Gastrocnemius medialis (tissue), 4 donors: ENCODE measurements around the gene FRAS1. TPM values are rescaled to one million over a fixed set of nuclear protein-coding genes. Genes with fewer than 3 reads are reported as not detected.

Experiments
- ATAC-seq, 2 donors: fragments of 150-250 bp; one replicate each; pipeline ENCODE4 v1.9.1; 2016
- DNase-seq, 2 donors: peaks; one replicate each; pipeline ENCODE4 v3.0.0-alpha.2; 2019
- H3K27ac ChIP-seq, 4 donors: fragments of 200-600 bp; sonication (generic); 1 replicate in 1 of 4; 2 replicates in 3 of 4; pipeline ENCODE4 v1.5.1; 2016 to 2018; ENCODE audit warnings: mild to moderate bottlenecking in 2 of 4, moderate library complexity in 1 of 4
- H3K27me3 ChIP-seq, 3 donors: fragments of 200-600 bp; sonication (generic) in 2 of 3; 1 replicate in 1 of 3; 2 replicates in 2 of 3; pipeline versions ENCODE4 v1.5.1 to v1.6.0; 2016 to 2019; ENCODE audit warnings: mild to moderate bottlenecking in 1 of 3, moderate library complexity in 1 of 3
- H3K36me3 ChIP-seq, 2 donors: fragments of 200-600 bp; sonication (generic) in 1 of 2; one replicate each; pipeline ENCODE4 v1.5.1; 2017 to 2018
- H3K4me1 ChIP-seq, 2 donors: fragments of 200-600 bp; sonication (generic) in 1 of 2; one replicate each; pipeline ENCODE4 v1.5.1; 2016 to 2017; ENCODE audit warnings: mild to moderate bottlenecking in 2 of 2
- H3K4me3 ChIP-seq, 4 donors: fragments of 200-600 bp; sonication (generic) in 3 of 4; 1 replicate in 1 of 4; 2 replicates in 3 of 4; pipeline ENCODE4 v1.5.1; 2016 to 2019; ENCODE audit warnings: mild to moderate bottlenecking in 2 of 4
- H3K9me3 ChIP-seq, 3 donors: fragments of 200-600 bp; sonication (generic) in 2 of 3; 1 replicate in 1 of 3; 2 replicates in 2 of 3; pipeline ENCODE4 v1.5.1; 2016 to 2019
- POLR2A ChIP-seq, 2 donors: fragments of 450-650 bp; IDR thresholded peaks; one replicate each; pipeline ENCODE4 v1.6.1; 2017; ENCODE audit warnings: antibody characterized with exemption in 2 of 2, mild to moderate bottlenecking in 2 of 2, moderate library complexity in 2 of 2
- in situ Hi-C, 4 donors: fragments of 200-750 bp; cut with MboI; loops; one replicate each; pipeline versions ENCODE4 v1.15.0 to v1.8.0; 2017; ENCODE audit warnings: low sequenced_read_pairs in 4 of 4
- intact Hi-C: fragments of 100-400 bp; cut with DNase I; formaldehyde crosslinking; loops from one replicate; pipeline ENCODE4 v1.15.1; 2023; ENCODE audit warnings: low total_unique reads
- total RNA-seq, 4 donors: library from RNA; depleted of rRNA; stranded (reverse); fragments of >200 nt; gene quantifications; one replicate each; pipeline versions ENCODE4 v1.1.0 to v1.2.3, GENCODE V29; 2016
- TF ChIP-seq, protein P1 (sequence below), 5 experiments: fragments of 450-650 bp in 3 of 5; fragments of 200-600 bp in 2 of 5; sonication (generic) in 2 of 5; IDR thresholded peaks in 4 of 5; conservative IDR thresholded peaks in 1 of 5; 1 replicate in 4 of 5; 2 replicates in 1 of 5; pipeline ENCODE4 v1.5.1; 2016 to 2019; ENCODE audit warnings: antibody characterized with exemption in 5 of 5, mild to moderate bottlenecking in 3 of 5, moderate library complexity in 3 of 5

The FRAS1 gene
- total RNA-seq, 4 donors from 2014 or later, result 0.39 to 0.64 (median 0.46) TPM

- no peak for TF ChIP-seq POLR2A (IDR thresholded peaks at IDR 0.05)
- TF ChIP-seq, protein P1, sequence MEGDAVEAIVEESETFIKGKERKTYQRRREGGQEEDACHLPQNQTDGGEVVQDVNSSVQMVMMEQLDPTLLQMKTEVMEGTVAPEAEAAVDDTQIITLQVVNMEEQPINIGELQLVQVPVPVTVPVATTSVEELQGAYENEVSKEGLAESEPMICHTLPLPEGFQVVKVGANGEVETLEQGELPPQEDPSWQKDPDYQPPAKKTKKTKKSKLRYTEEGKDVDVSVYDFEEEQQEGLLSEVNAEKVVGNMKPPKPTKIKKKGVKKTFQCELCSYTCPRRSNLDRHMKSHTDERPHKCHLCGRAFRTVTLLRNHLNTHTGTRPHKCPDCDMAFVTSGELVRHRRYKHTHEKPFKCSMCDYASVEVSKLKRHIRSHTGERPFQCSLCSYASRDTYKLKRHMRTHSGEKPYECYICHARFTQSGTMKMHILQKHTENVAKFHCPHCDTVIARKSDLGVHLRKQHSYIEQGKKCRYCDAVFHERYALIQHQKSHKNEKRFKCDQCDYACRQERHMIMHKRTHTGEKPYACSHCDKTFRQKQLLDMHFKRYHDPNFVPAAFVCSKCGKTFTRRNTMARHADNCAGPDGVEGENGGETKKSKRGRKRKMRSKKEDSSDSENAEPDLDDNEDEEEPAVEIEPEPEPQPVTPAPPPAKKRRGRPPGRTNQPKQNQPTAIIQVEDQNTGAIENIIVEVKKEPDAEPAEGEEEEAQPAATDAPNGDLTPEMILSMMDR (IDR thresholded peaks at IDR 0.05 in 4 of 5, conservative IDR thresholded peaks at IDR 0.05 in 1 of 5), result no peak
- Histone ChIP-seq H3K4me1 (no peaks in the 10 kb centered on the region), H3K27ac (peak overlapping the region; percentile 12 to 43 (median 28)), H3K4me3 (no peak overlapping the region), H3K27me3 (no peaks in the 10 kb centered on the region), H3K9me3 (no peaks in the 10 kb centered on the region), H3K36me3 (no peaks in the 10 kb centered on the region)
- ATAC-seq (no peak), DNase-seq (no peak)
- in situ Hi-C loops (no loop called here), intact Hi-C loops (no loop called here)
These were observed 500.7 kb downstream of the FRAS1 start for GRCh38 chr4:78557841-78558240.

DNA sequence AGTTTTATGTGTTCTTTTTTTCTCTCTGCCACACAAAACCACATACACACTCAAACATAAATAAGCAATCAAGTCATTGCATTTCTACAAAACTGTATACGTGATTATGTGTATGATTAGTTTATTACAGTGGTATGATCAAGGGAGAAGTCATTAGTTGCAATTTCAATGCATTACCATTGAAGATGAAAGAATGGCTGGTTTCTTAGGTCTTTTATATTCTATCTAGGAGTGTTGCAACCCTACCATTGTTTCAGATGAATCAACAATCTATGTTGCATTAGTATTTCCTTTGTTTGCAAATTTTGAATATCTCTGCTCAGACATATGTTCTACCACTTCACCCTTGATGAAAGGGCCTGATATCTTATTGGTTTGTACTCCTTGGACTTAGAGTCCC, 501.3 kb downstream of the FRAS1 start:
- no peak for ATAC-seq

DNA sequence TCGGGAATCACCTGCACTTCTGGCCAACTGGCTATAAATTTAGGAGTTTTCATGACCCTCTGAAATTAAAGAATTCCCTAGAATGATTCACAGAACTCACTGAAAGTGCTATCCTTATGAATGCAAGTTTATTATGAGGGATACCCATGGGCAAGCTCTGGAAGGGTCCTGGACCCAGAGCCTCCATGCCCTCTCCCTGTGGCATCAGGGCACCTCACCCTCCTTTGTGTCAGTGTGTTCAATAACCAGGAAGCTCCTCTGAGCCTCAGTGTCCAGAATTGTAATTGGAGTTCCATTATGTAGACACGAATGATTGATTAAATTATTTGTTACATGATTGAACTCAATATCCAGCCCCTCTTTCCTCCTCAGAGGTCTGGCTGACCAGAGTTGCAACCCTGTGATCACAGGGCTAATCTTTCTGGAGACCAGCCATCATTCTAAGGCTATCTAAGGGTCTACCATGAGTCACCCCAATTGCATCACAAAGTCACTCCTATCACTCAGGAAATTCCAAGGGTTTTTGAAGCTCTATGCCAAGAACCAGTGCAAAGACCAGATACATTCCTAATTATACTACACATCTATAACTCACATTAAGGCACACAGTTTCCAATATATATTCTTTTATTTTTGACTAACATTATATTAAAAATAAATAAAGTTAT, 503.3 kb downstream of the FRAS1 start:
- Histone ChIP-seq H3K27me3 (no peaks in the 10 kb centered on the region), H3K36me3 (no peaks in the 10 kb centered on the region), H3K27ac (peak overlapping the region; percentile 6 to 60 (median 41)), H3K4me3 (no peak overlapping the region), H3K4me1 (no peaks in the 10 kb centered on the region), H3K9me3 (no peaks in the 10 kb centered on the region)
- TF ChIP-seq, protein P1 (IDR thresholded peaks at IDR 0.05 in 4 of 5, conservative IDR thresholded peaks at IDR 0.05 in 1 of 5), result no peak
- TF ChIP-seq POLR2A (IDR thresholded peaks at IDR 0.05), result no peak
- ATAC-seq, result peak; percentile 73 to 77
- intact Hi-C loops, result no loop called here
- DNase-seq, result no peak
- in situ Hi-C loops, result no loop called here

More for the DNA sequence above, 501.3 kb downstream of the FRAS1 start:
- TF ChIP-seq, protein P1 (IDR thresholded peaks at IDR 0.05 in 4 of 5, conservative IDR thresholded peaks at IDR 0.05 in 1 of 5), result no peak
- no peak for TF ChIP-seq POLR2A (IDR thresholded peaks at IDR 0.05)
- DNase-seq, result no peak
- no peak overlapping the region for H3K4me3 ChIP-seq
- no peaks in the 10 kb centered on the region for H3K27me3 ChIP-seq
- in situ Hi-C loops, result no loop called here
- intact Hi-C loops, result no loop called here
- H3K4me1 ChIP-seq, result no peaks in the 10 kb centered on the region
- peak overlapping the region in 3 of 4 donors; percentile 27 to 54 (median 43) for H3K27ac ChIP-seq
- H3K9me3 ChIP-seq, result no peaks in the 10 kb centered on the region
- no peaks in the 10 kb centered on the region for H3K36me3 ChIP-seq

GRCh38 chr4:78561677-78562076, 504.6 kb downstream of the FRAS1 start:
- intact Hi-C loops (no loop called here), in situ Hi-C loops (no loop called here)
- Histone ChIP-seq H3K4me3 (no peak overlapping the region), H3K9me3 (no peaks in the 10 kb centered on the region), H3K36me3 (no peaks in the 10 kb centered on the region), H3K4me1 (no peaks in the 10 kb centered on the region), H3K27ac (peak overlapping the region; percentile 1 to 60 (median 42)), H3K27me3 (no peaks in the 10 kb centered on the region)
- TF ChIP-seq, protein P1 (IDR thresholded peaks at IDR 0.05 in 4 of 5, conservative IDR thresholded peaks at IDR 0.05 in 1 of 5), result no peak
- TF ChIP-seq POLR2A (IDR thresholded peaks at IDR 0.05), result no peak
- DNase-seq, result no peak
- ATAC-seq, result no peak

- in situ Hi-C loops (no loop called here), intact Hi-C loops (no loop called here)
- DNase-seq, result no peak
- no peak overlapping the region for H3K27ac ChIP-seq
- no peaks in the 10 kb centered on the region for H3K36me3 ChIP-seq
- H3K4me3 ChIP-seq, result no peak overlapping the region
- ATAC-seq, result no peak
- H3K9me3 ChIP-seq, result no peaks in the 10 kb centered on the region
- no peak for TF ChIP-seq POLR2A (IDR thresholded peaks at IDR 0.05)
- TF ChIP-seq, protein P1 (IDR thresholded peaks at IDR 0.05 in 4 of 5, conservative IDR thresholded peaks at IDR 0.05 in 1 of 5), result no peak
- no peaks in the 10 kb centered on the region for H3K4me1 ChIP-seq
- no peaks in the 10 kb centered on the region for H3K27me3 ChIP-seq
These were observed 505.6 kb downstream of the FRAS1 start for GRCh38 chr4:78562687-78563086.
